Loucy (cell line): ENCODE data around the gene VASN.
"Not testable (repeated sequence)": the region's sequence is repeated elsewhere in the genome, so short reads cannot be mapped to it uniquely, and the experiment has no call there.

Experiments
- H2AFZ ChIP-seq: fragments of 200-600 bp; sonication (generic); 2 replicates; pipeline ENCODE4 v1.6.0; 2016; ENCODE audit warnings: antibody characterized with exemption, mild to moderate bottlenecking, low read length, moderate library complexity
- H3F3A ChIP-seq: fragments of 200-600 bp; 2 replicates; pipeline ENCODE4 v1.6.0; 2016; ENCODE audit warnings: antibody characterized with exemption, low read depth, mild to moderate bottlenecking
- H3K27me3 ChIP-seq: fragments of 200-600 bp; sonication (generic); 2 replicates; pipeline ENCODE4 v1.6.1; 2014; ENCODE audit warnings: low read length, mild to moderate bottlenecking; ENCODE audit not compliant: insufficient read depth, poor library complexity, severe bottlenecking
- H3K36me3 ChIP-seq: fragments of 200-600 bp; sonication (generic); 2 replicates; pipeline ENCODE4 v1.6.1; 2016; ENCODE audit warnings: low read length; ENCODE audit not compliant: insufficient read depth
- H3K4me1 ChIP-seq: fragments of 200-600 bp; sonication (generic); 2 replicates; pipeline ENCODE4 v1.5.1; 2014; ENCODE audit warnings: low read length, mild to moderate bottlenecking; ENCODE audit not compliant: insufficient read depth, poor library complexity, severe bottlenecking
- H3K4me2 ChIP-seq: fragments of 200-600 bp; sonication (generic); 2 replicates; pipeline ENCODE4 v1.6.0; 2014; ENCODE audit warnings: antibody characterized with exemption, low read length, low read depth, mild to moderate bottlenecking; ENCODE audit not compliant: poor library complexity, severe bottlenecking
- H3K4me3 ChIP-seq: fragments of 200-600 bp; sonication (generic); 2 replicates; pipeline ENCODE4 v1.5.1; 2014; ENCODE audit warnings: low read length, mild to moderate bottlenecking, mixed read lengths; ENCODE audit not compliant: poor library complexity, severe bottlenecking
- H3K79me2 ChIP-seq: fragments of 200-600 bp; sonication (generic); 2 replicates; pipeline ENCODE4 v1.6.1; 2014; ENCODE audit warnings: low read length; ENCODE audit not compliant: insufficient read depth
- H3K9ac ChIP-seq: fragments of 200-600 bp; sonication (generic); 2 replicates; pipeline ENCODE4 v1.6.0; 2014; ENCODE audit warnings: mild to moderate bottlenecking, low read depth, low read length, moderate library complexity; ENCODE audit not compliant: poor library complexity, severe bottlenecking
- H3K9me2 ChIP-seq: fragments of 200-600 bp; sonication (generic); replicated peaks from 2 replicates; pipeline ENCODE4 v1.6.1; 2016; ENCODE audit warnings: low read depth, low read length, mixed read lengths
- H3K9me3 ChIP-seq: fragments of 200-600 bp; sonication (generic); 2 replicates; pipeline ENCODE4 v1.6.1; 2014; ENCODE audit warnings: mild to moderate bottlenecking, antibody characterized with exemption, low read length, low read depth; ENCODE audit not compliant: insufficient read depth
- H4K20me1 ChIP-seq: fragments of 200-600 bp; sonication (generic); 2 replicates; pipeline ENCODE4 v1.6.0; 2014; ENCODE audit warnings: antibody characterized with exemption, low read length, mild to moderate bottlenecking; ENCODE audit not compliant: insufficient read depth, poor library complexity, severe bottlenecking
- EZH2phosphoT487 ChIP-seq: fragments of 200-600 bp; IDR thresholded peaks from 2 replicates; pipeline ENCODE4 v1.6.1; 2018; ENCODE audit warnings: antibody characterized with exemption, mild to moderate bottlenecking, moderate library complexity, borderline replicate concordance
- TF ChIP-seq, protein P1 (sequence below): fragments of 200-600 bp; sonication (generic); conservative IDR thresholded peaks from 2 replicates; pipeline ENCODE4 v1.5.1; 2014; ENCODE audit warnings: mild to moderate bottlenecking, antibody characterized with exemption, low read length

The VASN gene

DNA sequence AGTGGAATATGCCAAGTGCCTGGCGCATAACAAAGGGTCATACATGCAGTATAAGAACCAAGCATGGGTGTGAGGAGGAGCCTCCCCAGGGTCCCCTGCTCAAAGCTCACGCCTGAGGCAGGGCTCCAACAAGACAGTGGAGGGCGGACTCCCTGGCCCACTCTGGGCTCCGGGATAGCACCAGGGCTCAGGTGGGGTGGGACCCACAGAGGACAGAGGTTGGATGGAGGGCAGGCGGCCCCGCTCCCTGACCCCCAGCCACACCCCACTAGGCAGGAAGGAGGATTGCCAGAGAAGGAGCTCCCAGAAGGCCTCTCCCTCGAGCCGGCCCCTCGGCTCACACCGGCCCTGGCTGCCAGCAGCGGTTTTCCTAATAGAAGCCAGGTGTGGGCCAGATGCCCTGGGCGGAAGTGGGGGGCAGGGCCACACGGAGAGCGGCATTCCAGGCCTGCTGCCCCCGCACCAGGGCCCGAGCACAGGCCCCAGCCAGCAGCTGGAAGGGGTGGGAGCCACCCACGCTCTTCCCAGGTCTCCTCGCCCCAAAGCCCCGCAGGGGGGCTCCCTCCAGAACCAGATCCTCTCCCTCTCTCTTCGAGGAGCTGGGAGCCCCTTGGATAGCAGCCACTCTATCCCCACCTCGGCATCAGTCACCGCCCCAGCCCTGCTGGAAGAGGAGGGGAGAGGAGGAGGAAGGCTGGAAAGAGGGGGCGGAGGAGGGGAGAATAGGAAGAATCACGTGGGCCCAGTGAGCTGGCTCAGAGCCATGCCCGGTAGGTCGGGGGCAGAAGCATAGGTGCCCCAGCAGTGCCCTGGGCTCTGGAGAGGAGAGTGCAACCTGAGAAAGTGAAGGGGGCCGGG is 21.0 kb downstream of the VASN start:
- H3K9ac ChIP-seq, result no peak overlapping the region
- TF ChIP-seq EZH2phosphoT487, result no peak
- TF ChIP-seq, protein P1, sequence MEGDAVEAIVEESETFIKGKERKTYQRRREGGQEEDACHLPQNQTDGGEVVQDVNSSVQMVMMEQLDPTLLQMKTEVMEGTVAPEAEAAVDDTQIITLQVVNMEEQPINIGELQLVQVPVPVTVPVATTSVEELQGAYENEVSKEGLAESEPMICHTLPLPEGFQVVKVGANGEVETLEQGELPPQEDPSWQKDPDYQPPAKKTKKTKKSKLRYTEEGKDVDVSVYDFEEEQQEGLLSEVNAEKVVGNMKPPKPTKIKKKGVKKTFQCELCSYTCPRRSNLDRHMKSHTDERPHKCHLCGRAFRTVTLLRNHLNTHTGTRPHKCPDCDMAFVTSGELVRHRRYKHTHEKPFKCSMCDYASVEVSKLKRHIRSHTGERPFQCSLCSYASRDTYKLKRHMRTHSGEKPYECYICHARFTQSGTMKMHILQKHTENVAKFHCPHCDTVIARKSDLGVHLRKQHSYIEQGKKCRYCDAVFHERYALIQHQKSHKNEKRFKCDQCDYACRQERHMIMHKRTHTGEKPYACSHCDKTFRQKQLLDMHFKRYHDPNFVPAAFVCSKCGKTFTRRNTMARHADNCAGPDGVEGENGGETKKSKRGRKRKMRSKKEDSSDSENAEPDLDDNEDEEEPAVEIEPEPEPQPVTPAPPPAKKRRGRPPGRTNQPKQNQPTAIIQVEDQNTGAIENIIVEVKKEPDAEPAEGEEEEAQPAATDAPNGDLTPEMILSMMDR, result no peak
- no peaks in the 10 kb centered on the region for H3K9me3 ChIP-seq
- no peak overlapping the region for H3K4me2 ChIP-seq
- no peaks in the 10 kb centered on the region for H3K79me2 ChIP-seq
- no peaks in the 10 kb centered on the region for H3K4me1 ChIP-seq
- H4K20me1 ChIP-seq, result no peaks in the 10 kb centered on the region
- no peak overlapping the region for H2AFZ ChIP-seq
- H3K4me3 ChIP-seq, result no peak overlapping the region
- no peaks in the 10 kb centered on the region for H3K9me2 ChIP-seq
- no peaks in the 10 kb centered on the region for H3F3A ChIP-seq
- H3K36me3 ChIP-seq, result no peaks in the 10 kb centered on the region
- no peaks in the 10 kb centered on the region for H3K27me3 ChIP-seq

DNA sequence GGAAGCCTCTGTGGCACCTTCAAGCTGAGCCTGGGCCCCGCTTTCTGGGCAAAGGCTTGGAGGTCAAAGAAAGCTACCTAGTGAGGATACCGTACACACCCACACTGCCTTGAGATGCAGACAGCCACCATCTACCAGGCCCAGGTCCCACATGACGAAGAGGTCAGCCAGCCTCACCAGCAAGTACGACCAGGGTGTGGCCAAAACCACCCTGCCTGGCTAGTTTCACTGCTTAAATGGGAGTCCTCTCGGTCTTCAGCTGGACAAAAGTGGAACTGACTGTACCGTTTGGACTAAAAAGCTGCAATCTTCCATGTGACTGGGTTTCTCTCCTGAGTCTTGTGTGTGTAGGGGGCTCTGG is 21.6 kb downstream of the VASN start:
- H3K9ac ChIP-seq, result no peak overlapping the region
- no peaks in the 10 kb centered on the region for H3K36me3 ChIP-seq
- no peak overlapping the region for H3K4me2 ChIP-seq
- no peaks in the 10 kb centered on the region for H3F3A ChIP-seq
- no peaks in the 10 kb centered on the region for H3K9me3 ChIP-seq
- no peak for TF ChIP-seq EZH2phosphoT487
- TF ChIP-seq, protein P1, result no peak
- no peaks in the 10 kb centered on the region for H3K4me1 ChIP-seq
- no peak overlapping the region for H3K4me3 ChIP-seq
- H2AFZ ChIP-seq, result no peak overlapping the region
- no peaks in the 10 kb centered on the region for H3K79me2 ChIP-seq
- H3K27me3 ChIP-seq, result no peaks in the 10 kb centered on the region
- no peaks in the 10 kb centered on the region for H3K9me2 ChIP-seq
- H4K20me1 ChIP-seq, result no peaks in the 10 kb centered on the region

DNA sequence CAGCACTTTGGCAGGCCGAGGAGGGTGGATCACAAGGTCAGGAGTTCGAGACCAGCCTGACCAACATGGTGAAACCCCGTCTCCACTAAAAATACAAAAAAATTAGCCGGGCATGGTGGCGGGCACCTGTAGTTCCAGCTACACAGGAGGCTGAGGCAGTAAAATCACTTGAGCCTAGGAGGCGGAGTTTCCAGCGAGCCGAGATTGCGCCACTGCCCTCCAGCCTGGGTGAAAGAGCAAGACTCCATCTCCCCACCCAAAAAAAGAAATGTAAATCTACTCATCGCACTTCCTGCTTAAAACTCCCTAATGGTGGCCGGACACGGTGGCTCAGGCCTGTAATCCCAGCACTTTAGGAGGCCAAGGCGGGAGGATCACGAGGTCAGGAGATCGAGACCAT is 22.2 kb downstream of the VASN start:
- H2AFZ ChIP-seq, H3K36me3 ChIP-seq, H3K4me1 ChIP-seq, H3K4me3 ChIP-seq, H3K9ac ChIP-seq, H4K20me1 ChIP-seq, H3K79me2 ChIP-seq, H3F3A ChIP-seq, H3K4me2 ChIP-seq, H3K9me3 ChIP-seq, H3K27me3 ChIP-seq, H3K9me2 ChIP-seq: not testable (repeated sequence)
